GM12875 (cell line): ENCODE data around the gene GSTM3.
A peak's percentile ranks its signal among the peaks of the same experiment; 100 is the strongest.

Experiments used
- H3K4me3 ChIP-seq: one replicate; pipeline ENCODE4 v1.5.1; 2011; ENCODE audit warnings: low read depth, low read length, control low read depth
- CTCF ChIP-seq: IDR thresholded peaks from 2 replicates; pipeline ENCODE4 v1.5.1; 2011; ENCODE audit warnings: low read depth, mild to moderate bottlenecking, control low read depth, inconsistent platforms, low read length, moderate library complexity, borderline replicate concordance; ENCODE audit not compliant: insufficient read depth

GSTM3 gene

GRCh38 chr1:109775398-109775797 is 34.6 kb upstream of the GSTM3 start:
- TF ChIP-seq CTCF, result no peak
- no peak overlapping the region for H3K4me3 ChIP-seq

- no peak for TF ChIP-seq CTCF
- H3K4me3 ChIP-seq, result no peak overlapping the region
These were observed 33.2 kb upstream of the GSTM3 start for GRCh38 chr1:109773900-109774485.

DNA sequence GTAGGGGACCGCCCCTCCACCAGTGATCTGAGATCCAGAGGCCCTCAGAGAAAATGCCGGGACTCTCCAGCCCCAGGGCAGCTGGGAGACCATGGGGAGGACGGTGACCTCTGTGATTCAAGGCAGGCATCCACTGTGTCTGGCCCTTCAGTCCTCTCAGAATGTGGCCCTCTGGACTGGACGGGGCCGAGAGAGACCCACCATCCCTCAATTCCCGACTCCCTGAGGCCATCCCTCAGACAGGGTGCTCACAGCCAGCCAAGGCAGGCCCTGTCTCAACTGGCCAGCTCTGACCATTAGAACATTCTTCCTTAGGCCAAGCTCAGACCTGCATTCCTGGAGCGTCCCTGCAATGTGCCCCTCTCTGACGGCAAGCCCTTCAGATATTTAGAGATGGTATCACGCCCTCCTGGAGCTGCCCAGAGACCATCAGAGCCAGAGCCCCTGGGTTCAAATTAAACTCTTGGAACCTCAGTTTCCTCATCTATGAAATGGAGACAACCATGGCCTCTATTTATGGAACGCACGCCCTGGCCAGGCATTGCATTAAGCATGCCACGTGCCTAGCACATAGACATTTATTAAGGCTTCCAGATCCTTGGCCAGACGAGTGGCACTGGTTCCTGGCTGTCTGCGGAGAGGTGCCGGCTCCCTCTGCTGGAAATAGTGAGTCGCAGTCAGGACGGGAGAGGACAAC is 32.5 kb upstream of the GSTM3 start:
- TF ChIP-seq CTCF, result peak; percentile 87
- no peak overlapping the region for H3K4me3 ChIP-seq

- no peak overlapping the region for H3K4me3 ChIP-seq
- TF ChIP-seq CTCF, result no peak
These were observed 31.9 kb upstream of the GSTM3 start for GRCh38 chr1:109772658-109773202.

DNA sequence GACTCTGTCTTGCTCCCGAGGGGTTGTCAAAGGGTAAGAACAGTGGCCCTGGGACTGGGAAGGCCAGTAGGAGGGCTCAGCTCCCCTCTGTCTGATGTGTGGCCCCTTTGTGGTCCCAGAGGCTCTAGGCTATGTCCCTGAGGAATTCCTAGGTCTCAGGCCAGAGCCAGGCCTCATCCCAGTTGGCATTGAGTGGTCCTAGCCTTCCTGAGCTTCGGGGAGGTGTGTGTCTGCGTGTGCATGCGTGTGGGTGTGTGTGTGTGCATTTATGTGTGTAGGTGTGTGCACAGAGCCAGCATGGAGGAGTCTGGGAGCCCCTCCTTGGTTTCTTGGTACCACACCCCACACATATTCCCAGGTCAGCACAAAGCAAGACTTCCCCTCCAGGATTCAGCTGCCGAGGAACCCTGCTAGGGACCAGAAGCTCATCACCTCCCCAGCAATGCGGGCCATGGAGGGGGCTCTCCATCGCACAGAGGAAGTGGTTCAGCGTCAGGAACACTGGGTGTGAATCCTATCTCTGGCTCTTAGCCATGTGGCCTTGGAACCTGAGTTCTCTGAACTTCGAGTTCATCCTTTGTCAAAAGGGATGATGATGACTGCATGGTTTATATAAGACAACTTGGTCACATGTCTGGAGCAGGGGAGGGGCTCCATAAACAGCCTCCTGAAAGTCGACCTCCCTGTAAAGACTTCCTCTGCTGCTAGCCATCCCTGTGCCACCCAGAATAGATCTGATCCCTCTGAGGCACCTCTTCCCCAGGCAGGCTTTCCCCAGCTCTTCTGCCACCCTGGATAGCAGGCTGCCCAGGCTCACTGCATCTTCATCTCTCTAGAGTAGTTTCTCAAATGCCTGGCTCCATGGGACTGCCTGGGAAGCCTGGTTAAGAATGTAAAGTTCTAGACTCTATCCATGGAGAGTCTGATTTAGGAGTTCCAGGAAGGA is 31.1 kb upstream of the GSTM3 start:
- TF ChIP-seq CTCF, result no peak
- no peak overlapping the region for H3K4me3 ChIP-seq

DNA sequence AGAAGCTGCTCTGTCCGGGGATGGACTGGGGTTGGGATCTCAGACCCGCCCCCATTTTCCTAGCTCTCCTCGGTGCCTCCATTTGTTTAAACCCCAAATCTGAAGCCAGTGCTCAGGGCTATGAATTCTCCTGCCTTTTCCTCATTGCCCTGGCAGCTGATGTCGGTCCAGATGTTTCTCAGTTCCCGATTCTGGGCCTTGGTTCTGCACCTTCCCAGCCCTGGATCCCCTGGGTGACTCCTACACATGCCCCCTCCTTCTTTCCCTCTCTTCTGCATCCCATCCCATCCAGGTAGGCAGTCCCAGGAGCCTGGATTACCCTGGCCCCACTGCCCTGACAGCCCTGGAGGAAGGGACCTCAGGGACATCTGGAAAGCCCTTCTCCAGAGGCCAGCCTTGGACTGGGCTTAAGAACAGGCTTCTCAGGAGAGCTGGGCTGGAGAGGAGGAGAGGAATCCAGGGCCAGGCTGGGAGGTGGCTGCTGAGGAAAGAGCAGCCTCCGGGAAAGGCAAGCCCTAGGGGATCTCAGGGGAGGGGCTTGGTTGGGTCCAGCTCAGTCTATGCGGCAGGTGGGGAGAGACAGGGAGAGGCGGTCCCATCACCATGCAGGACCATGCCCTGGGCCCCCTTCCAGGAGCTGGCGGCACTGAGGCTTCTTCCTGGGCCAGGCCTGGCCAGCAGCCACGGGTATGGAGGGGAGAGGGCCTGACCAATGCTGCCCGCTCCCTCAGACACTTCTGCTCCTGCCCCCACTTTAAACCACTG is 29.7 kb upstream of the GSTM3 start:
- H3K4me3 ChIP-seq, result no peak overlapping the region
- TF ChIP-seq CTCF, result no peak
